OCI-LY3 (cell line): ENCODE data around the gene INO80D.
"Not testable (repeated sequence)": the region's sequence is repeated elsewhere in the genome, so short reads cannot be mapped to it uniquely, and the experiment has no call there.

Experiments
- H2AFZ ChIP-seq: fragments of 200-600, 300-600 bp; shearing (Covaris generic); 2 replicates; pipeline ENCODE4 v1.6.0; 2014; ENCODE audit warnings: antibody characterized with exemption, low read depth, low read length
- H3K27ac ChIP-seq: fragments of 200-600, 300-600 bp; sonication (generic); 2 replicates; pipeline ENCODE4 v1.5.1; 2014; ENCODE audit warnings: mild to moderate bottlenecking, low read length, moderate library complexity, mixed read lengths
- H3K27me3 ChIP-seq: fragments of 200-600, 300-600 bp; sonication (generic); 2 replicates; pipeline ENCODE4 v1.6.1; 2014; ENCODE audit warnings: low read depth, low read length, mixed read lengths
- H3K36me3 ChIP-seq: fragments of 200-600, 300-600 bp; sonication (generic); replicated peaks from 2 replicates; pipeline ENCODE3; 2014; ENCODE audit warnings: low read depth, low read length, mixed read lengths
- H3K4me1 ChIP-seq: fragments of 300-600, 200-600 bp; sonication (generic); 2 replicates; pipeline ENCODE4 v1.6.1; 2014; ENCODE audit warnings: low read length, mixed read lengths
- H3K4me2 ChIP-seq: fragments of 200-600, 300-600 bp; sonication (generic); 2 replicates; pipeline ENCODE4 v1.6.1; 2014; ENCODE audit warnings: low read length, mixed read lengths
- H3K4me3 ChIP-seq: fragments of 300-600, 200-600 bp; sonication (generic); 2 replicates; pipeline ENCODE4 v1.5.1; 2014; ENCODE audit warnings: antibody characterized with exemption, mild to moderate bottlenecking, low read length, moderate library complexity
- H3K79me2 ChIP-seq: fragments of 300-600, 200-600 bp; shearing (Covaris generic); 2 replicates; pipeline ENCODE4 v1.6.1; 2014; ENCODE audit warnings: mild to moderate bottlenecking, low read length, mixed read lengths
- H3K9ac ChIP-seq: fragments of 300-600, 200-600 bp; shearing (Covaris generic); 2 replicates; pipeline ENCODE4 v1.6.0; 2014; ENCODE audit warnings: mild to moderate bottlenecking, low read length, moderate library complexity
- H3K9me3 ChIP-seq: fragments of 200-600, 300-600 bp; shearing (Covaris generic); 2 replicates; pipeline ENCODE4 v1.6.1; 2014; ENCODE audit warnings: low read length, mixed read lengths; ENCODE audit not compliant: insufficient read depth
- H4K20me1 ChIP-seq: fragments of 200-600, 300-600 bp; sonication (generic); 2 replicates; pipeline ENCODE4 v1.6.1; 2016; ENCODE audit warnings: low read length, mixed read lengths; ENCODE audit not compliant: insufficient read depth
- EZH2phosphoT487 ChIP-seq: fragments of 200-600 bp; shearing (Covaris generic); IDR thresholded peaks from 2 replicates; pipeline ENCODE4 v1.6.1; 2018; ENCODE audit warnings: antibody characterized with exemption, mixed run types, low read depth
- TF ChIP-seq, protein P1 (sequence below): fragments of 200-600, 300-600 bp; sonication (generic); IDR thresholded peaks from 2 replicates; pipeline ENCODE4 v1.5.1; 2014; ENCODE audit warnings: antibody characterized with exemption, low read length, low read depth

Gene INO80D, protein sequence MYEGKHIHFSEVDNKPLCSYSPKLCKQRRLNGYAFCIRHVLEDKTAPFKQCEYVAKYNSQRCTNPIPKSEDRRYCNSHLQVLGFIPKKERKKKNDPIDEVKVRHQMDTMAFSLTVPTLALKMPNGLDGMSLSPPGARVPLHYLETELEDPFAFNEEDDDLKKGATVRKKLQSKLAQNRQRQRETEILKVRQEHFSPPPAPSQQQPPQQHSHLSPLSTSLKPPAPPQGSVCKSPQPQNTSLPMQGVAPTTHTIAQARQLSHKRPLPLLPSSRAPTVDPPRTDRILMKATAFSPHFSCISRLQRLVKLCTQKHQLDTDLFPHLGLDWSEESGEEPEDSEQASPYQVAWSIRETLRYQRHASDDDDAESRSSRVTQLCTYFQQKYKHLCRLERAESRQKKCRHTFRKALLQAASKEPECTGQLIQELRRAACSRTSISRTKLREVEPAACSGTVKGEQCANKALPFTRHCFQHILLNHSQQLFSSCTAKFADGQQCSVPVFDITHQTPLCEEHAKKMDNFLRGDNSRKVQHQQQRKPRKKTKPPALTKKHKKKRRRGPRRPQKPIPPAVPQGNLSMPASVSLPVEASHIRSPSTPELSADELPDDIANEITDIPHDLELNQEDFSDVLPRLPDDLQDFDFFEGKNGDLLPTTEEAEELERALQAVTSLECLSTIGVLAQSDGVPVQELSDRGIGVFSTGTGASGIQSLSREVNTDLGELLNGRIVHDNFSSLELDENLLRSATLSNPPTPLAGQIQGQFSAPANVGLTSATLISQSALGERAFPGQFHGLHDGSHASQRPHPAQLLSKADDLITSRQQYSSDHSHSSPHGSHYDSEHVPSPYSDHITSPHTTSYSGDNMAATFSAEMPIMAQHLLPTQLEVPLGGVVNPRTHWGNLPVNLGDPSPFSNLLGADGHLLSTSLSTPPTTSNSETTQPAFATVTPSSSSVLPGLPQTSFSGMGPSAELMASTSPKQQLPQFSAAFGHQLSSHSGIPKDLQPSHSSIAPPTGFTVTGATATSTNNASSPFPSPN

GRCh38 chr2:206085742-206086445 lies at the start of gene INO80D:
Gene INO80D (minus strand): TSS chr2:206086174. CDS start chr2:206063016, 23,158 bp downstream.
- H3K4me2 ChIP-seq: peak within 1 kb of the TSS; percentile 100
- H3K9ac ChIP-seq: peak within 1 kb of the TSS; percentile 93
- H3K27me3 ChIP-seq: no peaks in the 10 kb centered on the region
- H3K27ac ChIP-seq: peak within 1 kb of the TSS; percentile 84
- H3K9me3 ChIP-seq: no peaks in the 10 kb centered on the region
- H3K4me1 ChIP-seq: peaks cover 12% of the 10 kb centered on the region
- H3K4me3 ChIP-seq: peak within 1 kb of the TSS; percentile 91
- peak within 1 kb of the TSS; percentile 89 for H2AFZ ChIP-seq
- no peaks in the 10 kb centered on the region for H3K36me3 ChIP-seq
- no peak for TF ChIP-seq EZH2phosphoT487
- TF ChIP-seq, protein P1, sequence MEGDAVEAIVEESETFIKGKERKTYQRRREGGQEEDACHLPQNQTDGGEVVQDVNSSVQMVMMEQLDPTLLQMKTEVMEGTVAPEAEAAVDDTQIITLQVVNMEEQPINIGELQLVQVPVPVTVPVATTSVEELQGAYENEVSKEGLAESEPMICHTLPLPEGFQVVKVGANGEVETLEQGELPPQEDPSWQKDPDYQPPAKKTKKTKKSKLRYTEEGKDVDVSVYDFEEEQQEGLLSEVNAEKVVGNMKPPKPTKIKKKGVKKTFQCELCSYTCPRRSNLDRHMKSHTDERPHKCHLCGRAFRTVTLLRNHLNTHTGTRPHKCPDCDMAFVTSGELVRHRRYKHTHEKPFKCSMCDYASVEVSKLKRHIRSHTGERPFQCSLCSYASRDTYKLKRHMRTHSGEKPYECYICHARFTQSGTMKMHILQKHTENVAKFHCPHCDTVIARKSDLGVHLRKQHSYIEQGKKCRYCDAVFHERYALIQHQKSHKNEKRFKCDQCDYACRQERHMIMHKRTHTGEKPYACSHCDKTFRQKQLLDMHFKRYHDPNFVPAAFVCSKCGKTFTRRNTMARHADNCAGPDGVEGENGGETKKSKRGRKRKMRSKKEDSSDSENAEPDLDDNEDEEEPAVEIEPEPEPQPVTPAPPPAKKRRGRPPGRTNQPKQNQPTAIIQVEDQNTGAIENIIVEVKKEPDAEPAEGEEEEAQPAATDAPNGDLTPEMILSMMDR: peak; percentile 44
- H3K79me2 ChIP-seq: peaks cover 65% of the 10 kb centered on the region
- peaks cover 7% of the 10 kb centered on the region; the same call in 1 of the 2 replicates for H4K20me1 ChIP-seq

GRCh38 chr2:206127656-206128055 lies 41.7 kb upstream of the INO80D start:
- H3K4me1 ChIP-seq: no peaks in the 10 kb centered on the region
- no peaks in the 10 kb centered on the region for H3K27me3 ChIP-seq
- H4K20me1 ChIP-seq: no peaks in the 10 kb centered on the region
- H3K36me3 ChIP-seq: peaks cover 25% of the 10 kb centered on the region
- H3K4me2 ChIP-seq: no peak overlapping the region
- no peak overlapping the region for H3K4me3 ChIP-seq
- H3K9me3 ChIP-seq: no peaks in the 10 kb centered on the region
- H2AFZ ChIP-seq: no peak overlapping the region
- no peaks in the 10 kb centered on the region for H3K79me2 ChIP-seq
- no peak overlapping the region for H3K27ac ChIP-seq
- TF ChIP-seq, protein P1: peak; percentile 9; the same call in 1 of the 2 replicates
- TF ChIP-seq EZH2phosphoT487: no peak
- no peak overlapping the region for H3K9ac ChIP-seq

DNA sequence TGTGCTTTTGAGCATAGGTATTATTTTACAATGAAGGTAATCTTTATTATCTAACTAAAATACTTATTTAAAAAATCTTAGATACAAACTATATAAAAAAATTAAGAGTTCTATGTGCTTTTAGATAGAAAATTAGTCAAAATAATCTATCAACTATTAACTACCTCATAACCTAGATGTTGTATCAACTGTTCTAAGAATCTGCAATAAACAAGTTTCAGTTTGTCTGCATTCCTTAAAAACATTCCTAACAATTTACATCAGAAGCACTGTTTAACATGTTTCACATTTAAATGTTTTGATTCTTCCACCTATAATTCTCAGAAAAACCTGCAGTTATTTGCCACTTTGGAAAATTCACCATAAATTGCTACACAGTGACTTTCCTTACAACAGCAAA lies 39.9 kb upstream of the INO80D start:
- Histone ChIP-seq H3K4me1 (no peaks in the 10 kb centered on the region), H3K27ac (no peak overlapping the region), H3K36me3 (peaks cover 27% of the 10 kb centered on the region), H3K9me3 (no peaks in the 10 kb centered on the region), H3K9ac (no peak overlapping the region), H3K4me3 (no peak overlapping the region), H4K20me1 (no peaks in the 10 kb centered on the region), H2AFZ (no peak overlapping the region), H3K4me2 (no peak overlapping the region), H3K27me3 (no peaks in the 10 kb centered on the region), H3K79me2 (no peaks in the 10 kb centered on the region)
- TF ChIP-seq, protein P1: no peak
- TF ChIP-seq EZH2phosphoT487: no peak

DNA sequence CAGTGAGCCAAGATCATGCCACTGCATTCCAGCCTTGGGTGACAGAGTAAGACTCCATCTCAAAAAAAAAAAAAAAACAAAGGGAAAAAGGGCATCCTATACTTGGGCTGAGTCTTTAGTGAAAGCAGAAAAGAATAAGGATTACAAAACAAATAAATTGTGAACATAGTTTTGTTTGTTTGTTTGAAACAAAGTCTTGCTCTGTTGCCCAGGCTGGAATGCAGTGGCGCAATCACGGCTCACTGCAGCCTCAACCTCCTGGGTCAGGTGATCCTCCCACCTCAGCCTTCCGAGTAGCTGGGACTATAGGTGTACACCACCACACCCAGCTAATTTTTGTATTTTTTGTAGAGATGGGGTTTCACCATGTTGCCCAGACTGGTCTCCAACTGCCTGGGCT lies 36.6 kb upstream of the INO80D start:
- not testable (repeated sequence) for H4K20me1 ChIP-seq, H3K4me3 ChIP-seq, H3K27me3 ChIP-seq, H3K9ac ChIP-seq, H3K4me1 ChIP-seq, H2AFZ ChIP-seq, H3K27ac ChIP-seq, H3K4me2 ChIP-seq, H3K9me3 ChIP-seq, H3K79me2 ChIP-seq
- peaks cover 26% of the 10 kb centered on the region for H3K36me3 ChIP-seq
